HG02763 (cell line): Measurements from ENCODE around the gene DHX34.
"Not testable (repeated sequence)": the region's sequence is repeated elsewhere in the genome, so short reads cannot be mapped to it uniquely, and the experiment has no call there.

Source experiments
- ATAC-seq: cut with Tn5 transposase; IDR thresholded peaks from one replicate; pipeline ENCODE4 v1.9.1; 2021; ENCODE audit warnings: mild to moderate bottlenecking, moderate library complexity; ENCODE audit not compliant: unreplicated experiment

DHX34 gene, protein sequence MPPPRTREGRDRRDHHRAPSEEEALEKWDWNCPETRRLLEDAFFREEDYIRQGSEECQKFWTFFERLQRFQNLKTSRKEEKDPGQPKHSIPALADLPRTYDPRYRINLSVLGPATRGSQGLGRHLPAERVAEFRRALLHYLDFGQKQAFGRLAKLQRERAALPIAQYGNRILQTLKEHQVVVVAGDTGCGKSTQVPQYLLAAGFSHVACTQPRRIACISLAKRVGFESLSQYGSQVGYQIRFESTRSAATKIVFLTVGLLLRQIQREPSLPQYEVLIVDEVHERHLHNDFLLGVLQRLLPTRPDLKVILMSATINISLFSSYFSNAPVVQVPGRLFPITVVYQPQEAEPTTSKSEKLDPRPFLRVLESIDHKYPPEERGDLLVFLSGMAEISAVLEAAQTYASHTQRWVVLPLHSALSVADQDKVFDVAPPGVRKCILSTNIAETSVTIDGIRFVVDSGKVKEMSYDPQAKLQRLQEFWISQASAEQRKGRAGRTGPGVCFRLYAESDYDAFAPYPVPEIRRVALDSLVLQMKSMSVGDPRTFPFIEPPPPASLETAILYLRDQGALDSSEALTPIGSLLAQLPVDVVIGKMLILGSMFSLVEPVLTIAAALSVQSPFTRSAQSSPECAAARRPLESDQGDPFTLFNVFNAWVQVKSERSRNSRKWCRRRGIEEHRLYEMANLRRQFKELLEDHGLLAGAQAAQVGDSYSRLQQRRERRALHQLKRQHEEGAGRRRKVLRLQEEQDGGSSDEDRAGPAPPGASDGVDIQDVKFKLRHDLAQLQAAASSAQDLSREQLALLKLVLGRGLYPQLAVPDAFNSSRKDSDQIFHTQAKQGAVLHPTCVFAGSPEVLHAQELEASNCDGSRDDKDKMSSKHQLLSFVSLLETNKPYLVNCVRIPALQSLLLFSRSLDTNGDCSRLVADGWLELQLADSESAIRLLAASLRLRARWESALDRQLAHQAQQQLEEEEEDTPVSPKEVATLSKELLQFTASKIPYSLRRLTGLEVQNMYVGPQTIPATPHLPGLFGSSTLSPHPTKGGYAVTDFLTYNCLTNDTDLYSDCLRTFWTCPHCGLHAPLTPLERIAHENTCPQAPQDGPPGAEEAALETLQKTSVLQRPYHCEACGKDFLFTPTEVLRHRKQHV

DNA sequence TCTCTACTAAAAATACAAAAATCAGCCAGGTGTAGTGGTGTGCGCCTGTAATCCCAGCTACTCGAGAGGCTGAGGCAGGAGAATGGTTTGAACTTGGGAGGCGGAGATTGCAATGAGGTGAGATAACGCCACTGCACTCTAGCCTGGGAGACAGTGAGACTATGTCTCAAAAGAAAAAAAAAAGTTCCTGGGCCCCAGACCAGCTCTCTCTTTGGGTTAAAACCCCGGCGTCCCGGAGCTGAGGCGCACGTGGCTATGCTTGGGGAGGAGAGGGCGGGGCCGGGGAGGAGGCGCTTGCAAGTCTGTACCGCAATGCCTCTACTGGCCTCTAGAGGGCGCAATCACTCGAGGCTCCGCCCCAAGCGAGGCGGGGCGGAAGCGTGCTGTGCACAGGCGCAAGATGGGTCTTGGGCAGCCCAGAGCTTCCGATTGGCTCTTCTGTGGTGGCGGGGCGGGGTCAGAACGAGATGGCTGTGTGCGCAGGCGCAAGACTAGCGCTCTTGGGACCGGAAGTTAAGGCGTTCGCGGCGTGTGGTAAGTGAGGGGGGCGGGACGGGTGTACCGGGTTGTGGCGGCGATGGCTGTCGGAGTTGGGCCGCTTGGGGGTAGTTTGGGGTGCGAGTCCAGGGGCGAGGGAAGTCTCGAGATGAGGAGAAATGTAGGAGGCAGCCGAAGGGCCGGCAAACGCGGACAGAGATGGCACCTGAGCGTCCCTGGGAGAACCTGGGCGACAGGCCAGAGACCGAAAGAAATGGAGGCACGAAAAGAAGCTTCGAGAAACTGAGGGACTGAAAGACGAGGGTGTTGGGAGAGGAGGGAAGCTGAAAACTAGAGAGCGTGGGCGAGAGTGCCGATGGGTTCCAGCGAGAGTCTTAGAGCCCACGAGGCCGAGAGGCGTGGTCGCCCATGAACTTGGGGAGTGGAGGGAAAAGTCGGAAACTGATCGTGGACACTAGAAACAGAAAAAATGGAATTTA, at the start of gene DHX34:
DHX34 (plus strand) TSS at position 497 of the 977 bp plus-strand sequence. CDS start 3,716 bp downstream, outside the sequence.
- ATAC-seq = peak; percentile 97

- ATAC-seq = not testable (repeated sequence)
Measured at GRCh38 chr19:47300867-47301266, 48.2 kb upstream of the DHX34 start.

- ATAC-seq = no peak
Measured at GRCh38 chr19:47302249-47302648, 46.9 kb upstream of the DHX34 start.

DNA sequence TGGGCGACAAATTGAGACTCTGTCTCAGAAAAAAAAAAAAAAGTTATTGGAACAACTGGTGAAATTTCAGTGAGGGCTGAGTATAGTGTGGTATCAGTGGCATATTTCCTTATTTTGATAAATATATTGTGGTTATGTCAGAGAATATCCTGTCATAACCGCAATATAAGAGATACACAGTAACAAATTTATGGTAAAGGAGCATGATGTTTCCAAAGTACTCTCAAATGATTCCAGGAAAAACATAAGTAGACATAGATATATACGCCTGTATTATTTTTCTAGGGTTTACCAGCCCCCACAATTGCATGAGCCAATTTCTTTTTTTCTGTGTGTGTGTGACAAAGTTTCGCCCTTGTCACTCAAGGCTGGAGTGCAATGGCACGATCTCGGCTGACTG, 45.1 kb upstream of the DHX34 start:
- no peak for ATAC-seq

DNA sequence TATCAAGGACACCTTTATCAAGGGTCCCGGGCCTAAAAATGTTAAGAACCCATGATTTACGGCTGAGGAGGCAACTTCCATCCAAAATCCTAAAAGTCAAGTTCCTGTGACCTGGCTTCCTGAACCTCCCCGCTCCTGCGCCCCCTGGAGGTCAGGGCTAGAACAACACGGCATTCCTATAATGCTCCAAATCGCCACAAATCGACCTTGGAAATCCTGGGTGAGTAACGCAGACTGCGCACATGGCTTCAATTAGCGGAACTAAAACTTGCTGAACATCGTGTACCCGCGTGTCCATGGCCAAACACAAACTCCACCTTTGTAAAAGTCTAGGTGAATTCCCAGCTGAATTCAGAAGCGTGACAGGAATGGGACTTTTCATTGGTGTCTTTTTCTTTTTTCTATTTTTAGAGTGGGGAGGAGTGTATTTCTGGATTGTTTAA, 43.8 kb upstream of the DHX34 start:
- no peak for ATAC-seq

DNA sequence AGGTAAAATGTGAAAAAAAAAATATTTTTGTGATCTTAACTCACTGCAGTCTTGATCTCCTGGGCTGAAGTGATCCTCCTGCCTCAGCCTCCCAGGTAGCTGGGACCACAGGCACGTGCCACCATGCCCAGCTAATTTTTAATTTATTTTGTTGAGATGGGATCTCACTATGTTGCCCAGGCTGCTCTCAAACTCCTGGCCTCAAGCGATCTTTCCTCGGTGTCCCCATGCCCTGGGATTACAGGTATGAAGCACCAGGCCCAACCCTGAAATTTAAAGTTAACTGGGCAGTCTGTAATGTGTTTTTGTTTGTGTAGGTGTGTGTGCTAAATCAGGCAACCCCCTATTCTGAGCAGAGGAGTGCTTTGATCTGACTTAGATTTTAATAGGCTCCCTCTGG, 42.8 kb upstream of the DHX34 start:
- ATAC-seq = no peak

- no peak for ATAC-seq
Measured at GRCh38 chr19:47309038-47309437, 40.1 kb upstream of the DHX34 start.

GRCh38 chr19:47309608-47310007, 39.5 kb upstream of the DHX34 start, which contains the start of gene C5AR1:
Gene C5AR1, plus strand, starts transcription at chr19:47309861. Its CDS starts 35 bp downstream, at chr19:47309896.
- ATAC-seq = no peak

- ATAC-seq = no peak
Measured at GRCh38 chr19:47310323-47310722, 38.8 kb upstream of the DHX34 start.

DNA sequence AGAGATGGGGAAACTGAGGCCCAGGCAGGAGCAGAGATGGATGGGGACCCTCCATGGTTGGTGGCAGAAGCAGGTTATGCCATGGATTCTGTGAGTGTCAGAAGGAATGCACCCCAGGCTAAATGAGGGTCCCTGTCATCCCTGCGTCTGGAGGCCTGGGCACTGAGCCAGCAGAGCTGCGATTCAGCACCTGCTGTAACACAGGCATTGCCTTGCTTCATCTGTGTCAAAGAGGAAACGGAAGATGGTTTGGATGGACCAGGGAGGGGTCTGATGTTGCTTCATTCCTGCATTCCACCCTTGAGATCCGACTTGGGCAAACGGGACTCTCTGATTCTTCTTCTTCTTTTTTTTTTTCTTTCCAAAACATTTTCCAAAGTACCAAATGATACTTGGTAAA, 38.3 kb upstream of the DHX34 start:
- ATAC-seq = no peak

DNA sequence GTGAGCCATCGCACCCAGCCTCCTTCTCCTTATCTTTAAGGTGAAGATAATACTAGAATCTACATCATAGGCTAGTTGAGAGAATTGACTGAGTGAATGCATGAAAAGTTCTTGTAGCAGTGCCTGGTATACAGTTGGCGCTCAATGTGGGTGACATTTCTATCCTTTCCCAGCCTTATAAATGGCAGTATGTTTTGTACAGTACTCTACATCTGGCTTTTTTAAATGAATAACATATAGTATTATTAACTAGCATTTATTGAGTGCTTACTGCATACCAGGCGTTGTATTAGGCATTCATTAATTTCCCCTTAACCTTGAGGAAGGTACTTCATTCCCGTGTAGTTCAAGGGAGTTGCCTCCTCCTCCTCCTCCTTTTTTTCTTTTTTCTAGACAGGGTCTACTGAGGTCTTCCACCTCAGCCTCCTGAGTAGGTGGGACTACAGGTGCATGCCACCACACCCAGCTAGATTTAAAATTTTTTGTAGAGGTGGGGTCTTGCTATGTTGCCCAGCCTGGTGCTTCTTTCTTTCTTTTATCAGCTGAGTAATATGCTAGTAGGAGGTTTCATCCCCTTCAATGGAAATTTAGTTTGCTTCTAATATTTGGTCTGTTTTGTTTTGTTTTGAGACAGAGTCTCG, 36.6 kb upstream of the DHX34 start:
- no peak for ATAC-seq

- no peak for ATAC-seq
Measured at GRCh38 chr19:47313754-47314295, 35.3 kb upstream of the DHX34 start.

DNA sequence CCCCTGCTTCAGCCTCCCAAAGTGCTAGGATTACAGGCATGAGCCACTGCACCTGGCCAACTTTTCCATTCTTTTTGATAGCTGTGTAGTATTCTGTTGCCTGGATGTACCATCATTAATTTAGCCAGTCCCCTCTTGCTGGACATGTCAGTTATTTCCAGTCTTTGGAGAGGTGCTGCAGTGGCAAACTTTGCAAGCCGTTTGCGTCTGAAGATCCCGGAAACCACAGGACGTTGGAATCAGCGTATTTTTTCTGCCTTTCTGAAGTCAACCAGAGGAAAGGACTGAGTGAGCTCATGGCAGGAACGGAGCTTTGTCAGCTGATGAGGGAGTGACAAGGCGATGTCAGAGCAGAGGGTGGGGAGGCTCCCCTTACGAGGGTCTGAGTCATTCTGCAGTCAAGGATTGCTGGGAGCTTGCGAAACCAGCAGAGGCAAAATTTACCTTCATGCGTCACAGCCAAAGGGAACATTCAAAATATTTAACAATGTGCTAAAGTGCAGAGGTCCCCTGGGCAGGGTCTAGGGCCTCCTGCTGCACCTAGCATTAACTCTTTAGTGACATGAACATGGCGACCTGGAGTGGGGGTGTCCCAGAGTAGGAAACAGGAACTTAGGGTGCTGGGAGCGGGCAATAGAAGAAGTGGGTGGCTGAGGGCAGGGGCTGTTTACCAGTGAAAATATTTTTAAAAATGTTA, 33.8 kb upstream of the DHX34 start:
- ATAC-seq = no peak

DNA sequence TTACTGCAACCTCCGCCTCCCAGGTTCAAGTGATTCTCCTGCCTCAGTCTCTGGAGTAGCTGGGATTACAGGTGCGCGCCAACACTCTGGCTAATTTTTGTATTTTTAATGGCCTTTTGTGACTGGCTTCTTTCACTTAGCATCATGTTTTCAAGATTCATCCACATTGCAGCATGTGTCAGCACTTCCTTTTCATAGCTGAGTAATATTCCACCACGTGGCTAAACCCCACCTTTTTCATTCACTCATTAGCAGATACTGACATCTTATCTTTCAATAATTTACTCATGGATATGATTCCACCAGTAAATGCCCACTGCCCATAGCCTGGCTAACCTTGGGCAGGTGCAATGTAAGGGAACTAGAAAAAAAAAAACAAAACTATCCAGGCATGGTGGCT, 32.6 kb upstream of the DHX34 start:
- no peak for ATAC-seq

DNA sequence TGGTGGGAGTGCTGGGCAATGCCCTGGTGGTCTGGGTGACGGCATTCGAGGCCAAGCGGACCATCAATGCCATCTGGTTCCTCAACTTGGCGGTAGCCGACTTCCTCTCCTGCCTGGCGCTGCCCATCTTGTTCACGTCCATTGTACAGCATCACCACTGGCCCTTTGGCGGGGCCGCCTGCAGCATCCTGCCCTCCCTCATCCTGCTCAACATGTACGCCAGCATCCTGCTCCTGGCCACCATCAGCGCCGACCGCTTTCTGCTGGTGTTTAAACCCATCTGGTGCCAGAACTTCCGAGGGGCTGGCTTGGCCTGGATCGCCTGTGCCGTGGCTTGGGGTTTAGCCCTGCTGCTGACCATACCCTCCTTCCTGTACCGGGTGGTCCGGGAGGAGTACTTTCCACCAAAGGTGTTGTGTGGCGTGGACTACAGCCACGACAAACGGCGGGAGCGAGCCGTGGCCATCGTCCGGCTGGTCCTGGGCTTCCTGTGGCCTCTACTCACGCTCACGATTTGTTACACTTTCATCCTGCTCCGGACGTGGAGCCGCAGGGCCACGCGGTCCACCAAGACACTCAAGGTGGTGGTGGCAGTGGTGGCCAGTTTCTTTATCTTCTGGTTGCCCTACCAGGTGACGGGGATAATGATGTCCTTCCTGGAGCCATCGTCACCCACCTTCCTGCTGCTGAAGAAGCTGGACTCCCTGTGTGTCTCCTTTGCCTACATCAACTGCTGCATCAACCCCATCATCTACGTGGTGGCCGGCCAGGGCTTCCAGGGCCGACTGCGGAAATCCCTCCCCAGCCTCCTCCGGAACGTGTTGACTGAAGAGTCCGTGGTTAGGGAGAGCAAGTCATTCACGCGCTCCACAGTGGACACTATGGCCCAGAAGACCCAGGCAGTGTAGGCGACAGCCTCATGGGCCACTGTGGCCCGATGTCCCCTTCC, 28.9 kb upstream of the DHX34 start:
- ATAC-seq = no peak

- no peak for ATAC-seq
Measured at GRCh38 chr19:47321630-47322029, 27.5 kb upstream of the DHX34 start.

GRCh38 chr19:47322058-47322457, 27.1 kb upstream of the DHX34 start:
- ATAC-seq = no peak

DNA sequence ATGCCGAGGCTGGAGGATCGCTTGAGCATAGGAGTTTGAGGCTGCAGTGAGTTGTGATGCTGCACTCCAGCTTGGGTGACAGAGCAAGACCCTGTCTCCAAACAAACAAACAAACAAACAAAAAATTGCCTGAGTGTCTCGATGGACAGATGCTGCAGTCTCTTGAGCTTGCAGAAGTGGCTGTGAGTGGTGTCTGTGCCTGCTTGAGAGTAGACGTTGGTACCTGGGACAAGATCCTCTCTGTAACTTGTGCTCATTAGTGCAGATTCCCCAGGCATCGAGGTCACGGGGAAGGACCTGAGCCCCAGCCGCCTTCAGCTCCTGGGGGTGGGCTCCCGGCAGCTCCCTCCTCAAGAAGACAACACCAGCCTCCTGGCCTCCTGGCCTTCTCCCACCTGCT, 25.7 kb upstream of the DHX34 start:
- ATAC-seq = no peak
